Measurements from ENCODE around the gene BLTP2.

The BLTP2 gene

DNA sequence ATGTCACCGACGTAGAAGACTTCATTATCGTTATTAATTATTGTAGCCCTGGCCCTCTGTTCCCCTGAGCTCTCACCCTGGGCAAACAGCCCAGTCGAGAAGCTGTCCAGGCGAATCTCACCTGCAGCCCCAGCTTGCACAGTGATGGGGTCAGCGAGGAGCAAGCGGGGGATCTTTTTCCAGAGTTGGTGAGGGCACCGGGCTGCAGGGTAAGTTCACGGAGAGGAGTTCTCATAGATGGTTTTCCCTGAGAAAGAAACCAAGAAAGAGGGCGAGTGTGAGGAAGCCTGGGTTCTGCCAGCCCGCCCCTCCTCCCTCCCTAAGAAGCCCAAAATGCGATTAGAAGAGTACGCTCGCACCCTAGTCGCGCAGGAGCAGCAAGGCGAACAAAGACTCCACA, 46.6 kb downstream of the BLTP2 start:
- Mint-ChIP-seq H3K9me3 (no peaks in the 10 kb centered on the region), H3K27me3 (no peaks in the 10 kb centered on the region), H3K27ac (peak overlapping the region; percentile 93), H3K4me3 (peak overlapping the region; percentile 91), H3K36me3 (ENCODE audit: low read depth) (peaks cover 13% of the 10 kb centered on the region), H3K4me1 (ENCODE audit: low read depth) (peaks cover 26% of the 10 kb centered on the region)

DNA sequence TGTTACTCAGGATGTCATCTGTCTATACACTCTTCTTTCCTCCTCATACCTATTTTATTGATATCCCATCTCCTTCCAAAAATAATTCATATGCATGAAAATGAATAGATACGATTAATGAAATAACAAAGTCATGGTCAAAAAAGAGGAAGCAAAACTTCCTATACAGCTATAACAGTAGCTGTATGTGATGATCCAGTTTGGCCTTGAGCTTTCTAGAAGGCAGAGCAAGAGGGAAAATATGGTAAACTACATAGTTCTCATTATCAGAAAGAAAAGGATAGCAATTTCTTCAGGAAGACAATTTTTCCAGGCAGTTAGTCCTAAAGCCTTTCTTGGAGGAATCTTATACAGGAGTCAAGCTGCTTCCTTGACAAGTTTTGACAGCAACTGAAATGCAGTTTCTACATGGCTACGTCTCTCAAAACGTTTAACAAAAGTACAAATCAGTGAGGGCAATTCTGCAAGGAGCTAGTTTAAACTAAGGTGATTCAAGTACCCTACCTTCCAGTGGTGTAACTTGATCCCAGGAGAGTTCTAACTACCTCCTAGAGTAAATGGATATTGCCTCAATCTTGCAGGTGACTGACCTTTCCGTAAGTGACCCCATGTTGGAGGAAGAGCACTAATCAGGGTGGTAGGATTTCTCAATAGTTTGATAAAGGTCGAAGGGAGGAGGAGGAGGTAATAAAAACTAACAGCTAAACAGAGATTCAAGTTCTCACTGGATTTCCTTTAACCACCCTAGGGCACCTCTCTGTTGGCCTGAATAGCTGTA, 47.2 kb downstream of the BLTP2 start:
- no peaks in the 10 kb centered on the region for H3K9me3 Mint-ChIP-seq
- peaks cover 26% of the 10 kb centered on the region for H3K4me1 Mint-ChIP-seq (ENCODE audit: low read depth)
- H3K27ac Mint-ChIP-seq: peak overlapping the region; percentile 93
- H3K27me3 Mint-ChIP-seq: no peaks in the 10 kb centered on the region
- H3K4me3 Mint-ChIP-seq: peak overlapping the region; percentile 91
- H3K36me3 Mint-ChIP-seq (ENCODE audit: low read depth): peaks cover 19% of the 10 kb centered on the region
